GM12878 (cell line): ENCODE results near the gene CAVIN1. TPM values are rescaled to one million over a fixed set of nuclear protein-coding genes. Genes with fewer than 3 reads are reported as not detected.
"Not testable (repeated sequence)": the region's sequence is repeated elsewhere in the genome, so short reads cannot be mapped to it uniquely, and the experiment has no call there.

Source experiments
- ATAC-seq: fragments of 200-7000 bp; cut with Tn5 transposase; 3 replicates; pipeline ENCODE4 v1.9.1; 2020; ENCODE audit warnings: mild to moderate bottlenecking, moderate library complexity
- BruUV-seq: library from RNA; stranded (reverse); fragments of 400-500 nt; replicated peaks from 2 replicates; lab custom pipeline; 2021; lab: Mats Ljungman, UMichigan
- CTCF ChIA-PET: fragments of 300-600 bp; sonication (Branson Sonifier 250); formaldehyde crosslinking; extraction: SDS; loops from one replicate; lab custom pipeline; 2021; ENCODE audit warnings: inconsistent platforms; lab: Yijun Ruan, JAX
- POLR2A ChIA-PET: fragments of 350-600 bp; formaldehyde crosslinking; extraction: SDS; loops from one replicate; lab custom pipeline; 2021; ENCODE audit warnings: inconsistent platforms; lab: Charles Lee
- RAD21 ChIA-PET: fragments of 300-600 bp; sonication (Branson Sonifier 250); formaldehyde crosslinking; loops from one replicate; lab custom pipeline; 2023; ENCODE audit warnings: antibody characterized with exemption; ENCODE audit not compliant: unreplicated experiment; lab: Charles Lee
- SMC1A ChIA-PET: fragments of 300-600 bp; sonication (Branson Sonifier 250); formaldehyde crosslinking; loops from one replicate; lab custom pipeline; 2023; ENCODE audit not compliant: unreplicated experiment, uncharacterized antibody; lab: Charles Lee
- DNase-seq: peaks from one replicate; pipeline ENCODE4 v3.0.0-alpha.2; 2011; ENCODE audit warnings: low read depth, low spot score
- FAIRE-seq: peaks from 3 replicates; lab custom pipeline; 2011; peaks lifted over from hg19 to GRCh38; lab: Jason Lieb, UNC
- H2AFZ ChIP-seq: 2 replicates; pipeline ENCODE4 v1.6.0; 2011; ENCODE audit warnings: low read depth, low read length, control low read depth; ENCODE audit not compliant: control insufficient read depth
- H3K27ac ChIP-seq: 2 replicates; pipeline ENCODE4 v1.5.1; 2011; ENCODE audit warnings: control low read depth; ENCODE audit not compliant: control insufficient read depth, insufficient read depth
- H3K27me3 ChIP-seq, 2 experiments: replicated peaks in 1 of 2; 2 replicates each; pipeline versions ENCODE4 v1.6.0 to v1.6.1; 2011; ENCODE audit warnings: low read length in 1 of 2; ENCODE audit not compliant: control insufficient read depth in 2 of 2, insufficient read depth in 2 of 2
- H3K36me3 ChIP-seq, 2 experiments: 2 replicates each; pipeline ENCODE4 v1.5.1; 2011; ENCODE audit warnings: low read length in 1 of 2; ENCODE audit not compliant: control insufficient read depth in 2 of 2, insufficient read depth in 2 of 2
- H3K4me1 ChIP-seq: 2 replicates; pipeline ENCODE4 v1.6.1; 2011; ENCODE audit warnings: mild to moderate bottlenecking, low read length, moderate library complexity, mixed read lengths; ENCODE audit not compliant: control insufficient read depth, insufficient read depth
- H3K4me2 ChIP-seq: 2 replicates; pipeline ENCODE4 v1.6.0; 2011; ENCODE audit warnings: control low read depth; ENCODE audit not compliant: control insufficient read depth, insufficient read depth
- H3K4me3 ChIP-seq: fragments of 200-600 bp; sonication (generic); 2 replicates; pipeline ENCODE4 v1.5.1; 2016
- H3K79me2 ChIP-seq: 2 replicates; pipeline ENCODE4 v1.6.0; 2011; ENCODE audit warnings: low read length; ENCODE audit not compliant: control insufficient read depth, insufficient read depth
- H3K9ac ChIP-seq: 2 replicates; pipeline ENCODE4 v1.8.0; 2011; ENCODE audit warnings: low read length, control low read depth, mixed read lengths; ENCODE audit not compliant: control insufficient read depth, insufficient read depth
- H3K9me3 ChIP-seq: replicated peaks from 3 replicates; pipeline ENCODE4 v1.5.1; 2011; ENCODE audit warnings: mild to moderate bottlenecking, low read length; ENCODE audit not compliant: control insufficient read depth, insufficient read depth
- H4K20me1 ChIP-seq: 2 replicates; pipeline ENCODE4 v1.6.0; 2011; ENCODE audit not compliant: control insufficient read depth, insufficient read depth
- CBX5 ChIP-seq: sonication (generic); IDR thresholded peaks from 2 replicates; pipeline ENCODE4 v1.6.1; 2016; ENCODE audit warnings: low read depth, moderate library complexity, mild to moderate bottlenecking, inconsistent platforms
- CUX1 ChIP-seq: IDR thresholded peaks from 2 replicates; pipeline ENCODE4 v1.6.1; 2012; ENCODE audit warnings: improper control_type of control experiment, low read depth, low read length; ENCODE audit not compliant: insufficient replicate concordance
- KAT2A ChIP-seq: conservative IDR thresholded peaks from 2 replicates; pipeline ENCODE4 v1.6.1; 2011; ENCODE audit warnings: low read depth, low read length; ENCODE audit not compliant: control insufficient read depth
- MYB ChIP-seq: fragments of 150-350 bp; IDR thresholded peaks from 2 replicates; pipeline ENCODE4 v1.6.1; 2014; ENCODE audit warnings: mild to moderate bottlenecking, low read depth, low read length, borderline replicate concordance
- RAD51 ChIP-seq: fragments of 450-650 bp; IDR thresholded peaks from 2 replicates; pipeline ENCODE4 v1.6.1; 2016; ENCODE audit warnings: moderate library complexity, mild to moderate bottlenecking, inconsistent platforms
- SMAD1 ChIP-seq: fragments of 450-650 bp; IDR thresholded peaks from 2 replicates; pipeline ENCODE4 v1.6.1; 2018; ENCODE audit warnings: mild to moderate bottlenecking, low read depth; ENCODE audit not compliant: partially characterized antibody
- ZBED1 ChIP-seq: IDR thresholded peaks from 2 replicates; pipeline ENCODE4 v1.6.1; 2016; ENCODE audit warnings: borderline replicate concordance
- ZBTB4 ChIP-seq: fragments of 450-650 bp; formaldehyde crosslinking; IDR thresholded peaks from 2 replicates; pipeline ENCODE4 v1.4.0; 2022; ENCODE audit warnings: mild to moderate bottlenecking, moderate library complexity
- ZNF274 ChIP-seq: IDR thresholded peaks from one replicate; pipeline ENCODE4 v1.8.0; 2011; ENCODE audit not compliant: insufficient read length, insufficient read depth
- WGBS: methylation state at CpG from one replicate; pipeline ENCODE4 v1.1.6; 2016; ENCODE audit warnings: low lambda C conversion rate; ENCODE audit not compliant: insufficient replicate concordance, insufficient coverage; ENCODE audit errors: missing lambda C conversion rate; 5-methylcytosine and 5-hydroxymethylcytosine counted together
- in situ Hi-C: fragments of 300-500 bp; cut with MboI; formaldehyde crosslinking; loops from 9 replicates; pipeline ENCODE4 v1.14.3; 2018; ENCODE audit warnings: mixed read lengths
- intact Hi-C: fragments of 100-400 bp; cut with micrococcal nuclease; formaldehyde crosslinking; loops from one replicate; pipeline ENCODE4 v1.14.2; 2022; ENCODE audit not compliant: unreplicated experiment
- polyA plus RNA-seq, 11 experiments: library from polyadenylated mRNA; depleted of rRNA in 4 of 11; unstranded in 6 of 11; stranded (reverse) in 5 of 11; fragments of >200 nt; fragmentation: Nextera tagmentation in 4 of 11; fragmentation: Illumina TruSeq in 1 of 11; extraction: Ambion mirVana in 4 of 11; extraction: Trizol in 1 of 11; gene quantifications; 1 replicate in 1 of 11; 2 replicates in 10 of 11; pipeline versions ENCODE4 v1.2.1 to v1.2.3, GENCODE V29; 2011 to 2016; ENCODE audit warnings: inconsistent platforms in 2 of 11, missing spikeins in 2 of 11, low read depth in 1 of 11
- total RNA-seq, 4 experiments: library from RNA; depleted of rRNA in 3 of 4; stranded (reverse); fragments of >200 nt in 3 of 4; fragmentation: Illumina TruSeq in 1 of 4; extraction: Trizol in 1 of 4; gene quantifications; 2 replicates each; pipeline versions ENCODE4 v1.2.1 to v1.2.3, GENCODE V29; 2013 to 2021

CAVIN1 gene
- total and polyA plus RNA-seq, 10 of the 15 experiments (the other 5 are each of a cell fraction or from before 2014, with no cell fraction given): 0.03 to 1.1 (median 0.37) TPM

- H2AFZ ChIP-seq: no peak overlapping the region
- CTCF ChIA-PET: interaction anchor here (1.0 to 1.9 kb wide), 7 partner anchors 9 to 106 kb away, joined by 3 to 9 read pairs (median 4); no protein-coding TSS in a partner anchor
- POLR2A ChIA-PET: no interaction called here
- intact Hi-C loops: no loop called here
- H3K27ac ChIP-seq: no peak overlapping the region
- H3K79me2 ChIP-seq: no peaks in the 10 kb centered on the region
- in situ Hi-C loops: no loop called here
- H3K9ac ChIP-seq: no peak overlapping the region
- H3K4me2 ChIP-seq: no peak overlapping the region
- FAIRE-seq: no peak
- no peaks in the 10 kb centered on the region for H3K9me3 ChIP-seq
- TF ChIP-seq MYB (no peak), ZNF274 (no peak), ZBED1 (no peak), KAT2A (no peak), ZBTB4 (CRISPR knock-in tag) (no peak), CBX5 (no peak), RAD51 (no peak), CUX1 (no peak), SMAD1 (no peak)
- H3K4me3 ChIP-seq: no peak overlapping the region; the same call in 1 of the 2 replicates
- RAD21 ChIA-PET: no interaction called here
- no peaks in the 10 kb centered on the region for H4K20me1 ChIP-seq
- peaks cover 5% of the 10 kb centered on the region; the same call in 1 of the 2 replicates for H3K4me1 ChIP-seq
- no peak for ATAC-seq
- peaks cover 16 to 17% of the 10 kb centered on the region in 2 experiments; a peak in 3 of 4 replicates for H3K27me3 ChIP-seq
- SMC1A ChIA-PET: interaction anchor here (0.8 to 1.4 kb wide), 3 partner anchors 14 to 106 kb away, joined by 3 to 4 read pairs (median 4); no protein-coding TSS in a partner anchor
- DNase-seq: no peak
- no peaks in the 10 kb centered on the region for H3K36me3 ChIP-seq
- no TSS peak for BruUV-seq
- 8% methylated on average over 6 of the region's 6 CpGs for WGBS
Observed at GRCh38 chr17:42421136-42421506, 1.9 kb downstream of the CAVIN1 start.

- H3K27ac ChIP-seq, ATAC-seq, RAD21 ChIA-PET, POLR2A ChIA-PET, H3K9me3 ChIP-seq, H2AFZ ChIP-seq, intact Hi-C loops, FAIRE-seq, H3K36me3 ChIP-seq, H3K9ac ChIP-seq, DNase-seq, BruUV-seq, in situ Hi-C loops, H3K4me1 ChIP-seq, H3K4me2 ChIP-seq, H3K79me2 ChIP-seq, H4K20me1 ChIP-seq, H3K4me3 ChIP-seq: not testable (repeated sequence)
- ChIA-PET SMC1A (interaction anchor here (1.0 to 1.4 kb wide), 2 partner anchors 13 to 56 kb away, joined by 3 read pairs; no protein-coding TSS in a partner anchor), CTCF (interaction anchor here (0.7 kb wide), 2 partner anchors 12 to 16 kb away, joined by 3 read pairs; no protein-coding TSS in a partner anchor)
- H3K27me3 ChIP-seq: peaks cover 12 to 13% of the 10 kb centered on the region in 2 experiments; a peak in 3 of 4 replicates
- 50% methylated on average over 1 of the region's 5 CpGs for WGBS
Observed at GRCh38 chr17:42417981-42418380, 5.1 kb downstream of the CAVIN1 start.
